Liver (tissue), 3 donors: Measurements from ENCODE around the gene TENM3.

Experiments used
- ATF3 ChIP-seq: IDR thresholded peaks from 2 replicates; pipeline ENCODE4 v1.6.1; 2016; ENCODE audit warnings: antibody characterized with exemption
- CTCF ChIP-seq: fragments of 150-350 bp; IDR thresholded peaks from 2 replicates; pipeline ENCODE4 v1.5.1; 2017; ENCODE audit warnings: improper control_type of control experiment, low read depth, low read length; ENCODE audit not compliant: missing input control
- EGR1 ChIP-seq, 2 donors: IDR thresholded peaks; 2 replicates each; pipeline ENCODE4 v1.6.1; 2016 to 2018; ENCODE audit warnings: antibody characterized with exemption in 2 of 2, low read depth in 2 of 2
- GABPA ChIP-seq, 2 donors: IDR thresholded peaks in 1 of 2; conservative IDR thresholded peaks in 1 of 2; 2 replicates each; pipeline ENCODE4 v1.6.1; 2016; ENCODE audit warnings: antibody characterized with exemption in 2 of 2, mild to moderate bottlenecking in 1 of 2, moderate library complexity in 1 of 2
- JUND ChIP-seq, 2 donors: IDR thresholded peaks; 2 replicates each; pipeline ENCODE4 v1.6.1; 2016; ENCODE audit warnings: antibody characterized with exemption in 2 of 2
- MAX ChIP-seq: IDR thresholded peaks from 2 replicates; pipeline ENCODE4 v1.6.1; 2016; ENCODE audit warnings: antibody characterized with exemption
- NR2F2 ChIP-seq: IDR thresholded peaks from 2 replicates; pipeline ENCODE4 v1.6.1; 2016; ENCODE audit warnings: antibody characterized with exemption
- RAD21 ChIP-seq, 2 donors: IDR thresholded peaks; 2 replicates each; pipeline ENCODE4 v1.6.1; 2016; ENCODE audit warnings: antibody characterized with exemption in 2 of 2, mild to moderate bottlenecking in 2 of 2
- REST ChIP-seq: IDR thresholded peaks from 2 replicates; pipeline ENCODE4 v1.6.1; 2016; ENCODE audit warnings: antibody characterized with exemption, mild to moderate bottlenecking
- RXRA ChIP-seq, 2 donors: IDR thresholded peaks; 2 replicates each; pipeline ENCODE4 v1.6.1; 2017 to 2018; ENCODE audit warnings: antibody characterized with exemption in 2 of 2, mild to moderate bottlenecking in 1 of 2
- SP1 ChIP-seq: IDR thresholded peaks from 2 replicates; pipeline ENCODE4 v1.6.1; 2018; ENCODE audit warnings: antibody characterized with exemption, mild to moderate bottlenecking
- TAF1 ChIP-seq: conservative IDR thresholded peaks from 2 replicates; pipeline ENCODE4 v1.6.1; 2016; ENCODE audit warnings: antibody characterized with exemption, mild to moderate bottlenecking
- YY1 ChIP-seq: IDR thresholded peaks from 2 replicates; pipeline ENCODE4 v1.6.1; 2016; ENCODE audit warnings: antibody characterized with exemption, mild to moderate bottlenecking
- donor health status: healthy.
- donor health status: healthy.

GRCh38 chr4:182540496-182540895 is 297.3 kb downstream of the TENM3 start:
- TF ChIP-seq REST (no peak), CTCF (no peak), GABPA (IDR thresholded peaks at IDR 0.05 in 1 of 2, conservative IDR thresholded peaks at IDR 0.05 in 1 of 2) (no peak), RAD21 (IDR thresholded peaks at IDR 0.05) (no peak), NR2F2 (no peak), EGR1 (IDR thresholded peaks at IDR 0.05; ENCODE audit: low read depth in 2 of 2) (no peak), YY1 (no peak), SP1 (no peak), JUND (IDR thresholded peaks at IDR 0.05) (no peak), MAX (no peak), ATF3 (no peak), TAF1 (no peak), RXRA (IDR thresholded peaks at IDR 0.05) (no peak)
